ENCODE data around the gene BFSP1. TPM values are rescaled to one million over a fixed set of nuclear protein-coding genes. Genes with fewer than 3 reads are reported as not detected.

The BFSP1 gene
- total and polyA plus RNA-seq, 2 donors from 2014 or later, result 1.3 to 2.1 TPM

GRCh38 chr20:17466641-17467040, 64.5 kb downstream of the BFSP1 start:
- Histone ChIP-seq H3K4me3 (ENCODE audit: low read length in 3 of 3) (no peak overlapping the region), H3K27ac (ENCODE audit: low read depth in 2 of 2, low read length in 2 of 2) (no peak overlapping the region), H3K9ac (ENCODE audit: low read length in 3 of 3) (no peak overlapping the region), H3K36me3 (ENCODE audit: control insufficient read depth in 2 of 3, insufficient read depth in 3 of 3, low read length in 3 of 3) (no peaks in the 10 kb centered on the region), H3K4me1 (ENCODE audit: control insufficient read depth in 2 of 3, insufficient read depth in 2 of 3, low read depth in 1 of 3, low read length in 3 of 3) (no peaks in the 10 kb centered on the region), H3K9me3 (ENCODE audit: control insufficient read depth in 2 of 3, insufficient read depth in 1 of 3, low read length in 3 of 3) (no peaks in the 10 kb centered on the region), H3K27me3 (ENCODE audit: control insufficient read depth, insufficient read depth, low read length) (no peaks in the 10 kb centered on the region)
- TF ChIP-seq CTCF (IDR thresholded peaks at IDR 0.05; ENCODE audit: borderline replicate concordance, extremely low read depth, insufficient read depth), result no peak
- intact Hi-C loops (cut with DNase I), result no loop called here
- DNase-seq, result no peak
- no peak for FAIRE-seq

GRCh38 chr20:17465236-17465635, 65.9 kb downstream of the BFSP1 start:
- H3K27me3 ChIP-seq (ENCODE audit: control insufficient read depth, insufficient read depth, low read length), result no peaks in the 10 kb centered on the region
- TF ChIP-seq CTCF (IDR thresholded peaks at IDR 0.05; ENCODE audit: borderline replicate concordance, extremely low read depth, insufficient read depth), result no peak
- no peaks in the 10 kb centered on the region for H3K36me3 ChIP-seq (ENCODE audit: control insufficient read depth in 2 of 3, insufficient read depth in 3 of 3, low read length in 3 of 3)
- no peak for DNase-seq
- no peak overlapping the region for H3K4me3 ChIP-seq (ENCODE audit: low read length in 3 of 3)
- no peaks in the 10 kb centered on the region for H3K4me1 ChIP-seq (ENCODE audit: control insufficient read depth in 2 of 3, insufficient read depth in 2 of 3, low read depth in 1 of 3, low read length in 3 of 3)
- no peak for FAIRE-seq
- H3K9me3 ChIP-seq (ENCODE audit: control insufficient read depth in 2 of 3, insufficient read depth in 1 of 3, low read length in 3 of 3), result no peaks in the 10 kb centered on the region
- intact Hi-C loops (cut with DNase I), result no loop called here
- H3K27ac ChIP-seq (ENCODE audit: low read depth in 2 of 2, low read length in 2 of 2), result no peak overlapping the region
- no peak overlapping the region for H3K9ac ChIP-seq (ENCODE audit: low read length in 3 of 3)

DNA sequence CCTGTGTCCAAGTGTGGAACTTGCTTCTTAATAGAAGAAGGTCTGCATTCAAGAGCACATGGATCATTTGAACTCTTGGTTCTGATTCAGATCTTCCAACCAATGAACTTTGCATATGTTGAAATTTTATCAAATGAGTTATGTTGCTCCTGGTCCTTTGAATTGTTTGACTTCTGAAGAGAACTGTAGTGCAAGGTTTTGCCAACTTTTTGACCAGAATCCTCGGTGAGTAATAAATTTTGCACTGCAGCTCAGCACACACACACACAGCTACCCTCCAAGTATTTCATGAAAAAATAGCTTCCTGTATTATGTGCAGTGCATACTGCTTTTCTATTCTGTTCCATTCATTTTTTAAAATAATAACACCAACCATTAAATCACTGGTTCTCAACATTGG, 67.5 kb downstream of the BFSP1 start:
- no peaks in the 10 kb centered on the region for H3K36me3 ChIP-seq (ENCODE audit: control insufficient read depth in 2 of 3, insufficient read depth in 3 of 3, low read length in 3 of 3)
- H3K9me3 ChIP-seq (ENCODE audit: control insufficient read depth in 2 of 3, insufficient read depth in 1 of 3, low read length in 3 of 3), result no peaks in the 10 kb centered on the region
- no peak for TF ChIP-seq CTCF (IDR thresholded peaks at IDR 0.05; ENCODE audit: borderline replicate concordance, extremely low read depth, insufficient read depth)
- no peaks in the 10 kb centered on the region for H3K4me1 ChIP-seq (ENCODE audit: control insufficient read depth in 2 of 3, insufficient read depth in 2 of 3, low read depth in 1 of 3, low read length in 3 of 3)
- H3K27me3 ChIP-seq (ENCODE audit: control insufficient read depth, insufficient read depth, low read length), result no peaks in the 10 kb centered on the region
- no peak for FAIRE-seq
- intact Hi-C loops (cut with DNase I), result no loop called here
- no peak for DNase-seq
- no peak overlapping the region for H3K9ac ChIP-seq (ENCODE audit: low read length in 3 of 3)
- no peak overlapping the region for H3K27ac ChIP-seq (ENCODE audit: low read depth in 2 of 2, low read length in 2 of 2)
- no peak overlapping the region for H3K4me3 ChIP-seq (ENCODE audit: low read length in 3 of 3)

DNA sequence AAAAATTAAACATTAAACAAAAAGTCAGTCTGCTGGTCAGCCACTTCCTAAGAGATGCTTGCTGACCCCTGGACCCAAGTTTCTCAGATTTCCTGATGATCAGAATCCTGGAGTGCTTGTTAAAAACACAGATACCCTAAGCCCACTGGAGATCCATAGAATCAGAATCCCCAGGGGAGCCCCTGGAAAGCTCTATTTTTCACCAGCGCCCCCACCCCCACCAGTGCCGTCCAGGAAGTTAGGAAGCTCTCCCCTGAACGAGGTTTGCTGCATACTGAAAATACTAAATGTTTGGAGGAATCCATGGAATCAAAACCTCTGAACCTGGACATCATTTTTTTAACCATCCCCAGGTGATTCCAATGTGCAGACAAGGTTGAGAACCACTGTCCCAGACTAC, 69.2 kb downstream of the BFSP1 start:
- Histone ChIP-seq H3K9me3 (ENCODE audit: control insufficient read depth in 2 of 3, insufficient read depth in 1 of 3, low read length in 3 of 3) (no peaks in the 10 kb centered on the region), H3K4me3 (ENCODE audit: low read length in 3 of 3) (no peak overlapping the region), H3K27ac (ENCODE audit: low read depth in 2 of 2, low read length in 2 of 2) (no peak overlapping the region), H3K27me3 (ENCODE audit: control insufficient read depth, insufficient read depth, low read length) (no peaks in the 10 kb centered on the region), H3K9ac (ENCODE audit: low read length in 3 of 3) (no peak overlapping the region), H3K4me1 (ENCODE audit: control insufficient read depth in 2 of 3, insufficient read depth in 2 of 3, low read depth in 1 of 3, low read length in 3 of 3) (no peaks in the 10 kb centered on the region), H3K36me3 (ENCODE audit: control insufficient read depth in 2 of 3, insufficient read depth in 3 of 3, low read length in 3 of 3) (no peaks in the 10 kb centered on the region)
- intact Hi-C loops (cut with DNase I), result no loop called here
- TF ChIP-seq CTCF (IDR thresholded peaks at IDR 0.05; ENCODE audit: borderline replicate concordance, extremely low read depth, insufficient read depth), result no peak
- DNase-seq (no peak), FAIRE-seq (no peak)

Measured in kidney (tissue), 14 donors.